ENCODE measurements around the gene GAA.
A peak's percentile ranks its signal among the peaks of the same experiment; 100 is the strongest.

GAA gene

GRCh38 chr17:80103449-80104085, 2.2 kb downstream of the GAA start:
- WGBS (ENCODE audit: extremely low coverage, insufficient coverage, insufficient read length): no CpG with 5 or more reads among the region's 19 CpGs
- no peak overlapping the region for H3K4me3 ChIP-seq (ENCODE audit: low read depth, low read length)
- peak in 1 of 2 donors; percentile 31 for DNase-seq
- peaks cover 12 to 21% of the 10 kb centered on the region in 2 experiments for H3K4me1 ChIP-seq (ENCODE audit: control insufficient read depth in 1 of 2, insufficient read depth in 2 of 2, low read length in 2 of 2)
- H4K12ac ChIP-seq (ENCODE audit: low read depth, low read length): no peak overlapping the region
- H2BK5ac ChIP-seq (ENCODE audit: low read depth, low read length, poor library complexity): no peak overlapping the region
- peaks cover 11% of the 10 kb centered on the region for H3K79me2 ChIP-seq (ENCODE audit: control insufficient read depth, insufficient read depth, low read length, poor library complexity)
- H3K4ac ChIP-seq (ENCODE audit: low read depth, low read length): no peak overlapping the region
- no peak overlapping the region for H3K4me2 ChIP-seq (ENCODE audit: low read length)
- peaks cover 0 to 3% of the 10 kb centered on the region in 2 experiments for H3K36me3 ChIP-seq (ENCODE audit: control insufficient read depth in 1 of 2, insufficient read depth in 2 of 2, low read length in 2 of 2)
- H2AK5ac ChIP-seq (ENCODE audit: low read length): no peak overlapping the region
- no peak overlapping the region for H3K23ac ChIP-seq (ENCODE audit: low read length)
- H3K27ac ChIP-seq (ENCODE audit: low read depth, low read length): no peak overlapping the region
- H3K79me1 ChIP-seq (ENCODE audit: low read length): peaks cover 8% of the 10 kb centered on the region
- H3K9me3 ChIP-seq (ENCODE audit: insufficient read depth, low read depth, low read length): peaks cover 3% of the 10 kb centered on the region
- no peak overlapping the region for H2BK12ac ChIP-seq (ENCODE audit: low read length)
- no peak overlapping the region for H3K14ac ChIP-seq (ENCODE audit: low read length)
- no peak overlapping the region for H4K91ac ChIP-seq (ENCODE audit: low read depth, low read length)
- H2AFZ ChIP-seq (ENCODE audit: insufficient read depth, low read length, poor library complexity): no peak overlapping the region
- H2BK120ac ChIP-seq (ENCODE audit: insufficient read depth, low read length, poor library complexity): no peak overlapping the region
- peak overlapping the region; percentile 1 for H3K18ac ChIP-seq (ENCODE audit: low read length)
- no peaks in the 10 kb centered on the region for H3K27me3 ChIP-seq (ENCODE audit: insufficient read depth, low read length)
- H3K9ac ChIP-seq (ENCODE audit: low read length): no peak overlapping the region
- H4K8ac ChIP-seq (ENCODE audit: low read depth, low read length): no peak overlapping the region

DNA sequence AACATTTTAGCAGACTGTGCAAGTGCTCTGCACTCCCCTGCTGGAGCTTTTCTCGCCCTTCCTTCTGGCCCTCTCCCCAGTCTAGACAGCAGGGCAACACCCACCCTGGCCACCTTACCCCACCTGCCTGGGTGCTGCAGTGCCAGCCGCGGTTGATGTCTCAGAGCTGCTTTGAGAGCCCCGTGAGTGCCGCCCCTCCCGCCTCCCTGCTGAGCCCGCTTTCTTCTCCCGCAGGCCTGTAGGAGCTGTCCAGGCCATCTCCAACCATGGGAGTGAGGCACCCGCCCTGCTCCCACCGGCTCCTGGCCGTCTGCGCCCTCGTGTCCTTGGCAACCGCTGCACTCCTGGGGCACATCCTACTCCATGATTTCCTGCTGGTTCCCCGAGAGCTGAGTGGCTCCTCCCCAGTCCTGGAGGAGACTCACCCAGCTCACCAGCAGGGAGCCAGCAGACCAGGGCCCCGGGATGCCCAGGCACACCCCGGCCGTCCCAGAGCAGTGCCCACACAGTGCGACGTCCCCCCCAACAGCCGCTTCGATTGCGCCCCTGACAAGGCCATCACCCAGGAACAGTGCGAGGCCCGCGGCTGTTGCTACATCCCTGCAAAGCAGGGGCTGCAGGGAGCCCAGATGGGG, 3.1 kb downstream of the GAA start:
- peaks cover 8% of the 10 kb centered on the region for H3K79me1 ChIP-seq (ENCODE audit: low read length)
- H3K4ac ChIP-seq (ENCODE audit: low read depth, low read length): no peak overlapping the region
- H3K23ac ChIP-seq (ENCODE audit: low read length): no peak overlapping the region
- DNase-seq: no peak
- no peak overlapping the region for H3K9ac ChIP-seq (ENCODE audit: low read length)
- H4K8ac ChIP-seq (ENCODE audit: low read depth, low read length): no peak overlapping the region
- no peak overlapping the region for H2BK120ac ChIP-seq (ENCODE audit: insufficient read depth, low read length, poor library complexity)
- H3K27ac ChIP-seq (ENCODE audit: low read depth, low read length): no peak overlapping the region
- no peak overlapping the region for H2BK12ac ChIP-seq (ENCODE audit: low read length)
- peaks cover 12 to 21% of the 10 kb centered on the region in 2 experiments for H3K4me1 ChIP-seq (ENCODE audit: control insufficient read depth in 1 of 2, insufficient read depth in 2 of 2, low read length in 2 of 2)
- H3K36me3 ChIP-seq (ENCODE audit: control insufficient read depth in 1 of 2, insufficient read depth in 2 of 2, low read length in 2 of 2): peaks cover 0 to 4% of the 10 kb centered on the region in 2 experiments
- H4K91ac ChIP-seq (ENCODE audit: low read depth, low read length): no peak overlapping the region
- peaks cover 3% of the 10 kb centered on the region for H3K9me3 ChIP-seq (ENCODE audit: insufficient read depth, low read depth, low read length)
- H3K27me3 ChIP-seq (ENCODE audit: insufficient read depth, low read length): no peaks in the 10 kb centered on the region
- no peak overlapping the region for H3K18ac ChIP-seq (ENCODE audit: low read length)
- no peak overlapping the region for H4K12ac ChIP-seq (ENCODE audit: low read depth, low read length)
- no peak overlapping the region for H3K4me2 ChIP-seq (ENCODE audit: low read length)
- H3K4me3 ChIP-seq (ENCODE audit: low read depth, low read length): no peak overlapping the region
- no peak overlapping the region for H2AFZ ChIP-seq (ENCODE audit: insufficient read depth, low read length, poor library complexity)
- H2AK5ac ChIP-seq (ENCODE audit: low read length): peak overlapping the region; percentile 36
- H3K14ac ChIP-seq (ENCODE audit: low read length): no peak overlapping the region
- peaks cover 11% of the 10 kb centered on the region for H3K79me2 ChIP-seq (ENCODE audit: control insufficient read depth, insufficient read depth, low read length, poor library complexity)
- WGBS (ENCODE audit: extremely low coverage, insufficient coverage, insufficient read length): no CpG with 5 or more reads among the region's 26 CpGs
- no peak overlapping the region for H2BK5ac ChIP-seq (ENCODE audit: low read depth, low read length, poor library complexity)

DNA sequence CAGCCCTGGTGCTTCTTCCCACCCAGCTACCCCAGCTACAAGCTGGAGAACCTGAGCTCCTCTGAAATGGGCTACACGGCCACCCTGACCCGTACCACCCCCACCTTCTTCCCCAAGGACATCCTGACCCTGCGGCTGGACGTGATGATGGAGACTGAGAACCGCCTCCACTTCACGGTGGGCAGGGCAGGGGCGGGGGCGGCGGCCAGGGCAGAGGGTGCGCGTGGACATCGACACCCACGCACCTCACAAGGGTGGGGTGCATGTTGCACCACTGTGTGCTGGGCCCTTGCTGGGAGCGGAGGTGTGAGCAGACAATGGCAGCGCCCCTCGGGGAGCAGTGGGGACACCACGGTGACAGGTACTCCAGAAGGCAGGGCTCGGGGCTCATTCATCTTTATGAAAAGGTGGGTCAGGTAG, 3.6 kb downstream of the GAA start:
- Histone ChIP-seq H3K27ac (ENCODE audit: low read depth, low read length) (no peak overlapping the region), H3K18ac (ENCODE audit: low read length) (no peak overlapping the region), H3K4me1 (ENCODE audit: control insufficient read depth in 1 of 2, insufficient read depth in 2 of 2, low read length in 2 of 2) (peaks cover 12 to 21% of the 10 kb centered on the region in 2 experiments), H2BK12ac (ENCODE audit: low read length) (no peak overlapping the region), H3K9me3 (ENCODE audit: insufficient read depth, low read depth, low read length) (peaks cover 3% of the 10 kb centered on the region), H3K14ac (ENCODE audit: low read length) (no peak overlapping the region), H3K9ac (ENCODE audit: low read length) (no peak overlapping the region), H3K23ac (ENCODE audit: low read length) (no peak overlapping the region), H3K79me1 (ENCODE audit: low read length) (peaks cover 8% of the 10 kb centered on the region), H2AFZ (ENCODE audit: insufficient read depth, low read length, poor library complexity) (no peak overlapping the region), H2BK5ac (ENCODE audit: low read depth, low read length, poor library complexity) (no peak overlapping the region), H2AK5ac (ENCODE audit: low read length) (no peak overlapping the region), H2BK120ac (ENCODE audit: insufficient read depth, low read length, poor library complexity) (no peak overlapping the region), H4K91ac (ENCODE audit: low read depth, low read length) (no peak overlapping the region), H4K12ac (ENCODE audit: low read depth, low read length) (no peak overlapping the region), H3K4ac (ENCODE audit: low read depth, low read length) (no peak overlapping the region), H4K8ac (ENCODE audit: low read depth, low read length) (no peak overlapping the region), H3K4me3 (ENCODE audit: low read depth, low read length) (no peak overlapping the region), H3K4me2 (ENCODE audit: low read length) (no peak overlapping the region), H3K79me2 (ENCODE audit: control insufficient read depth, insufficient read depth, low read length, poor library complexity) (peaks cover 11% of the 10 kb centered on the region), H3K27me3 (ENCODE audit: insufficient read depth, low read length) (no peaks in the 10 kb centered on the region), H3K36me3 (ENCODE audit: control insufficient read depth in 1 of 2, insufficient read depth in 2 of 2, low read length in 2 of 2) (peaks cover 0 to 4% of the 10 kb centered on the region in 2 experiments)
- DNase-seq: no peak
- WGBS (ENCODE audit: extremely low coverage, insufficient coverage, insufficient read length): no CpG with 5 or more reads among the region's 18 CpGs

- Histone ChIP-seq H3K18ac (ENCODE audit: low read length) (no peak overlapping the region), H2BK12ac (ENCODE audit: low read length) (no peak overlapping the region), H2BK5ac (ENCODE audit: low read depth, low read length, poor library complexity) (no peak overlapping the region), H3K14ac (ENCODE audit: low read length) (no peak overlapping the region), H3K27ac (ENCODE audit: low read depth, low read length) (no peak overlapping the region), H3K79me1 (ENCODE audit: low read length) (peaks cover 8% of the 10 kb centered on the region), H3K4ac (ENCODE audit: low read depth, low read length) (no peak overlapping the region), H4K12ac (ENCODE audit: low read depth, low read length) (no peak overlapping the region), H2AK5ac (ENCODE audit: low read length) (no peak overlapping the region), H3K27me3 (ENCODE audit: insufficient read depth, low read length) (no peaks in the 10 kb centered on the region), H2BK120ac (ENCODE audit: insufficient read depth, low read length, poor library complexity) (no peak overlapping the region), H3K4me1 (ENCODE audit: control insufficient read depth in 1 of 2, insufficient read depth in 2 of 2, low read length in 2 of 2) (peaks cover 12 to 21% of the 10 kb centered on the region in 2 experiments), H4K8ac (ENCODE audit: low read depth, low read length) (no peak overlapping the region), H3K36me3 (ENCODE audit: control insufficient read depth in 1 of 2, insufficient read depth in 2 of 2, low read length in 2 of 2) (peaks cover 0 to 4% of the 10 kb centered on the region in 2 experiments), H3K9me3 (ENCODE audit: insufficient read depth, low read depth, low read length) (peaks cover 3% of the 10 kb centered on the region), H2AFZ (ENCODE audit: insufficient read depth, low read length, poor library complexity) (no peak overlapping the region), H3K4me3 (ENCODE audit: low read depth, low read length) (no peak overlapping the region), H3K23ac (ENCODE audit: low read length) (no peak overlapping the region), H3K4me2 (ENCODE audit: low read length) (no peak overlapping the region), H4K91ac (ENCODE audit: low read depth, low read length) (no peak overlapping the region), H3K79me2 (ENCODE audit: control insufficient read depth, insufficient read depth, low read length, poor library complexity) (peaks cover 11% of the 10 kb centered on the region), H3K9ac (ENCODE audit: low read length) (no peak overlapping the region)
- WGBS (ENCODE audit: extremely low coverage, insufficient coverage, insufficient read length): no CpG with 5 or more reads among the region's 29 CpGs
- no peak for DNase-seq
These were observed 4.4 kb downstream of the GAA start for GRCh38 chr17:80105762-80106161.
